ENCODE measurements around the gene KIAA2012.

The KIAA2012 gene

DNA sequence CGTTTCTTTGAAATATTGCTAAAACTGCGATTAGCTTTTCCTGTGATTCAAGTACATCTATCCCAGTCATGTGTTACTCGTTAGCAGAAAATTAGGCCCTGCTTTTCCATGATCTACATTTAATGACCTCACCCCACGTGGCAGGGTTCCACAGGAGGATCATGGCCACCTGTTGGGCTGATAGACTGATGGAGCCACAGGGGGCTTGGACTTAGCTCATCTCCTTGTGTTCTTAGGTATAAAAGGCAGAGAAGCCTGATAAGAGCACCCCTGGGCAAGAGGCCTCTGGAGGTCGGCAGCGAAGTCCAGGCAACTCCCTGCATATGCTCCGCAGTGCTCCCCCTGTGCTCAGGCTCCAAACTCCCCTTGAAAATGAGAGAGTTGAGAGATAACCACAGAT lies 26.5 kb upstream of the KIAA2012 start:
- TF ChIP-seq, protein P1, sequence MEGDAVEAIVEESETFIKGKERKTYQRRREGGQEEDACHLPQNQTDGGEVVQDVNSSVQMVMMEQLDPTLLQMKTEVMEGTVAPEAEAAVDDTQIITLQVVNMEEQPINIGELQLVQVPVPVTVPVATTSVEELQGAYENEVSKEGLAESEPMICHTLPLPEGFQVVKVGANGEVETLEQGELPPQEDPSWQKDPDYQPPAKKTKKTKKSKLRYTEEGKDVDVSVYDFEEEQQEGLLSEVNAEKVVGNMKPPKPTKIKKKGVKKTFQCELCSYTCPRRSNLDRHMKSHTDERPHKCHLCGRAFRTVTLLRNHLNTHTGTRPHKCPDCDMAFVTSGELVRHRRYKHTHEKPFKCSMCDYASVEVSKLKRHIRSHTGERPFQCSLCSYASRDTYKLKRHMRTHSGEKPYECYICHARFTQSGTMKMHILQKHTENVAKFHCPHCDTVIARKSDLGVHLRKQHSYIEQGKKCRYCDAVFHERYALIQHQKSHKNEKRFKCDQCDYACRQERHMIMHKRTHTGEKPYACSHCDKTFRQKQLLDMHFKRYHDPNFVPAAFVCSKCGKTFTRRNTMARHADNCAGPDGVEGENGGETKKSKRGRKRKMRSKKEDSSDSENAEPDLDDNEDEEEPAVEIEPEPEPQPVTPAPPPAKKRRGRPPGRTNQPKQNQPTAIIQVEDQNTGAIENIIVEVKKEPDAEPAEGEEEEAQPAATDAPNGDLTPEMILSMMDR (IDR thresholded peaks at IDR 0.05; ENCODE audit: low read depth, low read length), result no peak
- Histone ChIP-seq H3K27me3 (ENCODE audit: insufficient read depth, low read depth, severe bottlenecking) (no peaks in the 10 kb centered on the region), H3K4me3 (ENCODE audit: low read depth, low read length) (no peak overlapping the region), H3K27ac (no peak overlapping the region), H3K9me3 (ENCODE audit: severe bottlenecking) (no peaks in the 10 kb centered on the region), H3K36me3 (no peaks in the 10 kb centered on the region)
- no peak for DNase-seq

DNA sequence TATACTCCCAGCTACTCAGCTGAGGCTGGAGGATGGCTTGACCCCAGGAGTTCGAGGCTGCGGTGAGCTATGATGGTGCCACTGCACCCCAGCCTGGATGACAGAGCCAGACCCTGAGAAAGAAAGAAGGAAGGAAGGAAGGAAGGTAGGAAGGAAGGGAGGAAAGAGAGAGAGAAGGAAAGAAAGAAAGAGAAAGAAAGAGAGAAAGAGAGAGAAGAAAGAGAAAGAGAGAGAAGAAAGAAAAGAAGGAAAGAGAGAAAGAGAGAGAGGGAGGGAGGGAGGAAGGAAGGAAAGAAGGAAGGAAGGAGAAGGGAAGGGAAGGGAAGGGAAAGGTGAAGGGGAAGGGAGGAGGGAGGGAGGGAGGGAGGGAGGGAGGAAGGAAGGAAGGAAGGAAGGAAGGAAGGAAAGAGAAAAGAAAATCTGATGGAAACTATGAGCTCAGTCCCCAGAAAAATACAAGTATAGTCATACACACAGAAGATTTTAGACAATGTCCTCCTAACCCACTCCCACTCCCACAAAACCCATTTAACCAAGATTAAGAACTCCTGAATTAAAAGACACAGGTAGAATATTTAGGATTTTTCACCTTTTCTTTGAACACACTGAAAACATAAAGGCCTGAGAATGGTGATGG lies 23.8 kb upstream of the KIAA2012 start:
- TF ChIP-seq, protein P1 (IDR thresholded peaks at IDR 0.05; ENCODE audit: low read depth, low read length), result no peak
- DNase-seq, result no peak
- Histone ChIP-seq H3K4me3 (ENCODE audit: low read depth, low read length) (no peak overlapping the region), H3K36me3 (no peaks in the 10 kb centered on the region), H3K9me3 (ENCODE audit: severe bottlenecking) (no peaks in the 10 kb centered on the region), H3K27ac (no peak overlapping the region), H3K27me3 (ENCODE audit: insufficient read depth, low read depth, severe bottlenecking) (no peaks in the 10 kb centered on the region)

DNA sequence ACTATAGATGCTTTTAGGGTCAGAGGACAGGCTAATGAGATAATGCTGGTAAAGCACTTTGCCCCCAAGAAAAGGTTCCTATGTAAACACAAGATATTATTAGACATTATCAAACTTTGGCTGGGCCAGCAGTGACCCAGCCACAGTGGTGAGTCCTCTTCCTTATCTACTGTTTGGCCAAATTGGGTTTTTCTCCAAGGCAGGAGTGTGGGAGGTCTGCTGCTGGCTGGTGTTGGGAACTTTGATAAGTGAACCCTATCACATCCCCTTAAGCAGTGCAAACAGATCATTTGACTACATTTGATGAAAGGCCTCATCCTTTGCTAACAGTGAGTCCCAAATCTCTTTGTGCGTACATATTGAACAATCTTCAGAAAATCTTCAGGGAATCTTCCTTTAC lies 23.2 kb upstream of the KIAA2012 start:
- no peak for DNase-seq
- Histone ChIP-seq H3K9me3 (ENCODE audit: severe bottlenecking) (no peaks in the 10 kb centered on the region), H3K27ac (no peak overlapping the region), H3K4me3 (ENCODE audit: low read depth, low read length) (no peak overlapping the region), H3K27me3 (ENCODE audit: insufficient read depth, low read depth, severe bottlenecking) (no peaks in the 10 kb centered on the region), H3K36me3 (no peaks in the 10 kb centered on the region)
- TF ChIP-seq, protein P1 (IDR thresholded peaks at IDR 0.05; ENCODE audit: low read depth, low read length), result no peak

DNA sequence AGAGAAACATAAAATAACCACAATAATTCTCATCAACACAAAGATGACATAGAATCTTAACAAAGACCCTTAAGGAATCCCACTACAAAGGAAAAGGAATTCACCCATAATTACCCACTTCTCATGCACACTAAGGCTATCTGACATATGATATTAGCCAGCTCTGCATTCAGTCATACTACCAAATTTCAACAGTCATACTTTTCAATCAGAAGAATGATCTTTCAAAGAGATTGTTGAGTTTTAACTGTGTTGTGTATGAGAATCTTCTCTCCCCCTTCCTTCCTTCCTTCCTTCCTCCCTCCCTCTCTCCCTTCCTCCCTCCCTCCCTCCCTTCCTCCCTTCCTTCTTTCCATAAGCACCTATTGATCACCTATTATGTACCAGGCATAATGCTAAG lies 22.4 kb upstream of the KIAA2012 start:
- Histone ChIP-seq H3K27ac (no peak overlapping the region), H3K4me3 (ENCODE audit: low read depth, low read length) (no peak overlapping the region), H3K9me3 (ENCODE audit: severe bottlenecking) (no peaks in the 10 kb centered on the region), H3K27me3 (ENCODE audit: insufficient read depth, low read depth, severe bottlenecking) (no peaks in the 10 kb centered on the region), H3K36me3 (no peaks in the 10 kb centered on the region)
- TF ChIP-seq, protein P1 (IDR thresholded peaks at IDR 0.05; ENCODE audit: low read depth, low read length), result no peak
- no peak for DNase-seq

DNA sequence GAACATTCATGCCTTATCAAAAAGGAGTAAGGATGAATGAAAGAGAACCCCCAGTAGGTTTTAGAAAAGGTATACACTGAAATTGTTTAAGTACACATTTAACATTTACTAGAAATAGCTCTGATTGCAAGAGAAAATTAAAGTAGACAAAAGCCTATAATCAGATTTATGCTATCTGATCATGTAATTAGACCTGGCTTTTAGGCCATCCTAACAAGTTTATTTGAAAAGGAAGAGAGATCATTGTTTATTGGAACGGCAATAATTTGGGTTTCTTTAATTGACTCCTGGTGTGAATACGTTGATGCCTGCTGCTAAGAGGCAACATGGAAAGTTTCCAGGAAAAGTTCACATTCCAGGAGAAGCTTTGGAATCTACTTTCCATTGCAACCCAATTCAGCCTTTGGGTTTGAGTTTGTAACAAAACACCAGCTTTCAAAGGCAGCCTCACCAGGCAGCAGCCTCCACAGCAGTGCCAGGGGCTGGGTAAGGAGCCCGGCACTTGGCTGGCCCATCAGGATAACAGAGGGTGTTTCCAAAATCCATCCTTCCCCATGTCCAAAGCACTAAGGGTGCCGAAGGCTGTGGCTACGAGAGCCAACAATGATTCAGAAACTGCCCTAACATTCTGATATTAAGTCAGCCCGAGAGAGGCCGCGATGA lies 21.4 kb upstream of the KIAA2012 start:
- no peak for DNase-seq
- Histone ChIP-seq H3K27ac (no peak overlapping the region), H3K36me3 (no peaks in the 10 kb centered on the region), H3K9me3 (ENCODE audit: severe bottlenecking) (no peaks in the 10 kb centered on the region), H3K4me3 (ENCODE audit: low read depth, low read length) (no peak overlapping the region), H3K27me3 (ENCODE audit: insufficient read depth, low read depth, severe bottlenecking) (no peaks in the 10 kb centered on the region)
- TF ChIP-seq, protein P1 (IDR thresholded peaks at IDR 0.05; ENCODE audit: low read depth, low read length), result no peak
